Neural cell (in vitro differentiated cells): ENCODE measurements around the gene SELENOI. TPM values are rescaled to one million over a fixed set of nuclear protein-coding genes. Genes with fewer than 3 reads are reported as not detected.
"Not testable (repeated sequence)": the region's sequence is repeated elsewhere in the genome, so short reads cannot be mapped to it uniquely, and the experiment has no call there.

Experiments used
- H2AFZ ChIP-seq: fragments of 200-600, 300-800 bp; sonication (generic), shearing (Covaris generic); 2 replicates; pipeline ENCODE4 v1.6.0; 2014; ENCODE audit warnings: low read depth, mild to moderate bottlenecking, antibody characterized with exemption, low read length, moderate library complexity
- H3F3A ChIP-seq: fragments of 200-600 bp; shearing (Covaris generic); 2 replicates; pipeline ENCODE4 v1.6.1; 2016; ENCODE audit warnings: mild to moderate bottlenecking, moderate library complexity, mixed read lengths, antibody characterized with exemption, low read length; ENCODE audit not compliant: insufficient read depth, poor library complexity, severe bottlenecking
- H3K27ac ChIP-seq: fragments of 200-600, 300-800 bp; sonication (generic), shearing (Covaris generic); 2 replicates; pipeline ENCODE4 v1.5.1; 2014; ENCODE audit warnings: mild to moderate bottlenecking, low read length, moderate library complexity
- H3K27me3 ChIP-seq: fragments of 300-800, 200-600 bp; sonication (generic), shearing (Covaris generic); 2 replicates; pipeline ENCODE4 v1.6.0; 2014; ENCODE audit warnings: mild to moderate bottlenecking, low read depth, low read length, moderate library complexity; ENCODE audit not compliant: insufficient read depth
- H3K36me3 ChIP-seq: fragments of 300-800, 200-600 bp; sonication (generic), shearing (Covaris generic); 2 replicates; pipeline ENCODE4 v1.5.1; 2014; ENCODE audit warnings: mild to moderate bottlenecking, antibody characterized with exemption, low read length, moderate library complexity; ENCODE audit not compliant: insufficient read depth
- H3K4me2 ChIP-seq: fragments of 300-800, 200-600 bp; sonication (generic), shearing (Covaris generic); 2 replicates; pipeline ENCODE4 v1.6.0; 2014; ENCODE audit warnings: mild to moderate bottlenecking, low read length
- H3K4me3 ChIP-seq: fragments of 300-800, 200-600 bp; sonication (generic), shearing (Covaris generic); 2 replicates; pipeline ENCODE4 v1.5.1; 2014; ENCODE audit warnings: mild to moderate bottlenecking, low read length, moderate library complexity
- H3K79me2 ChIP-seq: fragments of 200-600 bp; shearing (Covaris generic); replicated peaks from 2 replicates; pipeline ENCODE4 v1.6.0; 2014; ENCODE audit warnings: mild to moderate bottlenecking, low read length, moderate library complexity; ENCODE audit not compliant: insufficient read depth
- H3K9ac ChIP-seq: fragments of 300-800, 200-600 bp; sonication (generic), shearing (Covaris generic); 2 replicates; pipeline ENCODE4 v1.6.1; 2016; ENCODE audit warnings: mild to moderate bottlenecking, low read length, mixed read lengths
- H3K9me2 ChIP-seq: fragments of 200-600 bp; shearing (Covaris generic); 2 replicates; pipeline ENCODE4 v1.6.1; 2016; ENCODE audit warnings: mild to moderate bottlenecking, low read length, mixed read lengths; ENCODE audit not compliant: insufficient read depth
- H3K9me3 ChIP-seq: fragments of 200-600, 300-800 bp; sonication (generic), shearing (Covaris generic); 2 replicates; pipeline ENCODE4 v1.6.1; 2016; ENCODE audit warnings: mild to moderate bottlenecking, mixed run types, low read length, moderate library complexity, mixed read lengths
- H4K20me1 ChIP-seq: fragments of 200-600 bp; shearing (Covaris generic); 2 replicates; pipeline ENCODE4 v1.6.1; 2016; ENCODE audit warnings: mild to moderate bottlenecking, mixed run types; ENCODE audit not compliant: insufficient read depth
- EP300 ChIP-seq: fragments of 450-650 bp; conservative IDR thresholded peaks from 2 replicates; pipeline ENCODE4 v1.6.1; 2014; ENCODE audit warnings: antibody characterized with exemption, mild to moderate bottlenecking, moderate library complexity; ENCODE audit not compliant: poor library complexity, severe bottlenecking
- EZH2 ChIP-seq: fragments of 200-600, 300-800 bp; shearing (Covaris generic), sonication (generic); IDR thresholded peaks from 2 replicates; pipeline ENCODE4 v1.6.1; 2014; ENCODE audit warnings: antibody characterized with exemption, low read length, borderline replicate concordance, mild to moderate bottlenecking; ENCODE audit not compliant: insufficient read depth, poor library complexity, severe bottlenecking
- MXI1 ChIP-seq: fragments of 450-650 bp; conservative IDR thresholded peaks from 2 replicates; pipeline ENCODE4 v1.6.1; 2014; ENCODE audit warnings: antibody characterized with exemption, mild to moderate bottlenecking; ENCODE audit not compliant: poor library complexity, severe bottlenecking
- POLR2AphosphoS5 ChIP-seq: IDR thresholded peaks from 2 replicates; pipeline ENCODE4 v1.6.1; 2012
- RAD21 ChIP-seq: fragments of 450-650 bp; conservative IDR thresholded peaks from 2 replicates; pipeline ENCODE4 v1.6.1; 2014; ENCODE audit warnings: antibody characterized with exemption, mild to moderate bottlenecking, moderate library complexity
- SMC3 ChIP-seq: fragments of 450-650 bp; conservative IDR thresholded peaks from 2 replicates; pipeline ENCODE4 v1.6.1; 2014; ENCODE audit warnings: antibody characterized with exemption, mild to moderate bottlenecking, moderate library complexity; ENCODE audit not compliant: poor library complexity
- TAF1 ChIP-seq: IDR thresholded peaks from 2 replicates; pipeline ENCODE4 v1.6.1; 2012; ENCODE audit warnings: low read depth
- polyA plus RNA-seq: library from polyadenylated mRNA; depleted of rRNA; stranded (reverse); fragments of >200 nt; gene quantifications from 2 replicates; pipeline ENCODE4 v1.2.3, GENCODE V29; 2014
- TF ChIP-seq, protein P1 (sequence below): fragments of 450-650 bp; IDR thresholded peaks from 2 replicates; pipeline ENCODE4 v1.5.1; 2014; ENCODE audit warnings: antibody characterized with exemption, mild to moderate bottlenecking, moderate library complexity; ENCODE audit not compliant: poor library complexity, severe bottlenecking
- TF ChIP-seq, protein P2 (sequence below): IDR thresholded peaks from 2 replicates; pipeline ENCODE4 v1.6.1; 2012; ENCODE audit warnings: borderline replicate concordance

Gene SELENOI
- polyA plus RNA-seq, 1 donor from 2014 or later, result 25.2 TPM

DNA sequence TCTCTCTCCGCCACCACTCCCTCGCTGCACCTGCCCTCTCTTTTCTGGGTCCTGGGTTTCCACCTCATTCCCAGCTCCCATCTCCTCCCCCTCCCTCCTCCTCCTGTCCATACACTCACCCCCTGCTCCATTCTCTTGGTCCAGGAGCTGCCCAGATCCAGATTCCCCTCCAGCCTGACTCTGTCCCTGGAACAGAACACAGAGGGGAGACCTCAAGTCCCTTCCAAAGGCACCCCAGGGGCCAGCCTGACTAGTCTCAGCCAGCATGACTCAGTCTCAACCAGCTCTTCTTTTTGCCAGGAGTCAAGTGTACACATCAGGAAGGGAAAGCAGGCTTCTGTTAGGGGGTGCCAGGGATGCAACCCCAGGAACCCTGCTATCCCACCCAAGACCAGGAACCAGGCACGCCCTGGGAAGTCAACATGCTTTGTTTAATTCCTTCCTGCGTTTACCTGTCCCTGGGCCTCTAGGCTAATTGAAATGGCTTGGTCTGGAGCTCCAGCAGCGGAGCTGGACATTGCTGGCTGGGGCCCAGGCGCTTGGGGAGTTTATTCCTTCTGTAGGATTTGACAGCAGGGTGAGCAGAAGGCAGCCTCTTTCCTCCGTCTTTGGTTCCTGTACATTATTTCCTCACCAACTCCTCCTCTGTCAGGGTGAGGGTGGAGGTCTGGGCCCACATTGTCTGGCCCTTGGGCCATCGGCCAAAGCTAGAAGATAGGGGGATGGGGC, 28.4 kb upstream of the SELENOI start:
- TF ChIP-seq POLR2AphosphoS5, result no peak
- TF ChIP-seq, protein P1, sequence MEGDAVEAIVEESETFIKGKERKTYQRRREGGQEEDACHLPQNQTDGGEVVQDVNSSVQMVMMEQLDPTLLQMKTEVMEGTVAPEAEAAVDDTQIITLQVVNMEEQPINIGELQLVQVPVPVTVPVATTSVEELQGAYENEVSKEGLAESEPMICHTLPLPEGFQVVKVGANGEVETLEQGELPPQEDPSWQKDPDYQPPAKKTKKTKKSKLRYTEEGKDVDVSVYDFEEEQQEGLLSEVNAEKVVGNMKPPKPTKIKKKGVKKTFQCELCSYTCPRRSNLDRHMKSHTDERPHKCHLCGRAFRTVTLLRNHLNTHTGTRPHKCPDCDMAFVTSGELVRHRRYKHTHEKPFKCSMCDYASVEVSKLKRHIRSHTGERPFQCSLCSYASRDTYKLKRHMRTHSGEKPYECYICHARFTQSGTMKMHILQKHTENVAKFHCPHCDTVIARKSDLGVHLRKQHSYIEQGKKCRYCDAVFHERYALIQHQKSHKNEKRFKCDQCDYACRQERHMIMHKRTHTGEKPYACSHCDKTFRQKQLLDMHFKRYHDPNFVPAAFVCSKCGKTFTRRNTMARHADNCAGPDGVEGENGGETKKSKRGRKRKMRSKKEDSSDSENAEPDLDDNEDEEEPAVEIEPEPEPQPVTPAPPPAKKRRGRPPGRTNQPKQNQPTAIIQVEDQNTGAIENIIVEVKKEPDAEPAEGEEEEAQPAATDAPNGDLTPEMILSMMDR, result no peak
- no peak for TF ChIP-seq EZH2
- TF ChIP-seq, protein P2, sequence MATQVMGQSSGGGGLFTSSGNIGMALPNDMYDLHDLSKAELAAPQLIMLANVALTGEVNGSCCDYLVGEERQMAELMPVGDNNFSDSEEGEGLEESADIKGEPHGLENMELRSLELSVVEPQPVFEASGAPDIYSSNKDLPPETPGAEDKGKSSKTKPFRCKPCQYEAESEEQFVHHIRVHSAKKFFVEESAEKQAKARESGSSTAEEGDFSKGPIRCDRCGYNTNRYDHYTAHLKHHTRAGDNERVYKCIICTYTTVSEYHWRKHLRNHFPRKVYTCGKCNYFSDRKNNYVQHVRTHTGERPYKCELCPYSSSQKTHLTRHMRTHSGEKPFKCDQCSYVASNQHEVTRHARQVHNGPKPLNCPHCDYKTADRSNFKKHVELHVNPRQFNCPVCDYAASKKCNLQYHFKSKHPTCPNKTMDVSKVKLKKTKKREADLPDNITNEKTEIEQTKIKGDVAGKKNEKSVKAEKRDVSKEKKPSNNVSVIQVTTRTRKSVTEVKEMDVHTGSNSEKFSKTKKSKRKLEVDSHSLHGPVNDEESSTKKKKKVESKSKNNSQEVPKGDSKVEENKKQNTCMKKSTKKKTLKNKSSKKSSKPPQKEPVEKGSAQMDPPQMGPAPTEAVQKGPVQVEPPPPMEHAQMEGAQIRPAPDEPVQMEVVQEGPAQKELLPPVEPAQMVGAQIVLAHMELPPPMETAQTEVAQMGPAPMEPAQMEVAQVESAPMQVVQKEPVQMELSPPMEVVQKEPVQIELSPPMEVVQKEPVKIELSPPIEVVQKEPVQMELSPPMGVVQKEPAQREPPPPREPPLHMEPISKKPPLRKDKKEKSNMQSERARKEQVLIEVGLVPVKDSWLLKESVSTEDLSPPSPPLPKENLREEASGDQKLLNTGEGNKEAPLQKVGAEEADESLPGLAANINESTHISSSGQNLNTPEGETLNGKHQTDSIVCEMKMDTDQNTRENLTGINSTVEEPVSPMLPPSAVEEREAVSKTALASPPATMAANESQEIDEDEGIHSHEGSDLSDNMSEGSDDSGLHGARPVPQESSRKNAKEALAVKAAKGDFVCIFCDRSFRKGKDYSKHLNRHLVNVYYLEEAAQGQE, result no peak
- TF ChIP-seq RAD21, result no peak
- no peak for TF ChIP-seq EP300
- no peak overlapping the region for H3K4me2 ChIP-seq
- H3K9me3 ChIP-seq, result no peaks in the 10 kb centered on the region
- no peaks in the 10 kb centered on the region for H3K9me2 ChIP-seq
- H3K36me3 ChIP-seq, result no peaks in the 10 kb centered on the region
- H3K27me3 ChIP-seq, result no peaks in the 10 kb centered on the region
- no peaks in the 10 kb centered on the region for H3K79me2 ChIP-seq
- no peaks in the 10 kb centered on the region for H4K20me1 ChIP-seq
- H3K4me3 ChIP-seq, result no peak overlapping the region
- H3K9ac ChIP-seq, result no peak overlapping the region
- H2AFZ ChIP-seq, result no peak overlapping the region
- H3K27ac ChIP-seq, result no peak overlapping the region
- H3F3A ChIP-seq, result no peaks in the 10 kb centered on the region

DNA sequence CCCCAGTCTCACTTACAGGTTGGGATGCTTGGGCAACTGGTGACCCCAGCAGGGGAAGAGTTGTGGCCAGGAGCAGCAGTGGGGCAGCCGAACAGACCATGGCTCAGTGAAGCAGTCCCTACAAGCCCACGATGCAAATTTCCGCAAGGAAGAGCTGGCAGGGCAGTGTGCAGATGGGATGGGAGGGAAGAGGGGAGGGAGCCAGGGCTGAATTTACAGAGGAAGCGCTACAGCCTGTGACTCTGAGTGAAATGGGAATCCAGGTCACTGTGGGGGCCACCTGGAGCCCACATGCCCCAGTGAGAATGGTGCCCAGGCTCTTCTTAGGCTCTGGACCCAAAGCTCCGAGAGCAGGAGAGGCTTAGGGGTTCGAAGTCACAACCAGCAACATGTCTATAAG, 27.0 kb upstream of the SELENOI start:
- H3K9me2 ChIP-seq, result no peaks in the 10 kb centered on the region
- H3K36me3 ChIP-seq, result no peaks in the 10 kb centered on the region
- no peaks in the 10 kb centered on the region for H3K27me3 ChIP-seq
- H3K27ac ChIP-seq, result no peak overlapping the region
- no peaks in the 10 kb centered on the region for H3F3A ChIP-seq
- H3K79me2 ChIP-seq, result no peaks in the 10 kb centered on the region
- no peaks in the 10 kb centered on the region for H4K20me1 ChIP-seq
- H2AFZ ChIP-seq, result no peak overlapping the region
- no peak overlapping the region for H3K9ac ChIP-seq
- no peak overlapping the region for H3K4me2 ChIP-seq
- H3K9me3 ChIP-seq, result no peaks in the 10 kb centered on the region
- H3K4me3 ChIP-seq, result no peak overlapping the region
- TF ChIP-seq, protein P2, result no peak
- TF ChIP-seq EP300, result no peak
- no peak for TF ChIP-seq SMC3
- no peak for TF ChIP-seq EZH2
- no peak for TF ChIP-seq RAD21
- no peak for TF ChIP-seq POLR2AphosphoS5
- no peak for TF ChIP-seq MXI1
- no peak for TF ChIP-seq TAF1
- TF ChIP-seq, protein P1, result no peak

DNA sequence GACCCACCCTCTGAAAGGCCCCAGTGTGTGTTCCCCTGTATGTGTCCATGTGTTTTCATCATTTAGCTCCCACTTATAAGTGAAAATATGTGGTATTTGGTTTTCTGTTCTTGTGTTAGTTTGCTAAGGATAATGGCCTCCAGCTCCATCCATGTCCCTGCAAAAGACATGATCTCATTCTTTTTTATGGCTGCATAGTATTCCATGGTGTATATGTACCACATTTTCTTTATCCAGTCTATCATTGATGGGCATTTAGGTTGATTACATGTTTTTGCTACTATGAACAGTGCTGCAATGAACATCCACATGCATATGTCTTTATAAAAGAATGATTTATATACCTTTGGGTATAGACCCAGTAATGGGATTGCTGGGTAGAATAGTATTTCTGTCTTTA, 21.5 kb upstream of the SELENOI start:
- not testable (repeated sequence) for H3F3A ChIP-seq, H3K4me3 ChIP-seq, H3K27me3 ChIP-seq, H3K9me2 ChIP-seq, H3K27ac ChIP-seq, H3K9ac ChIP-seq, H3K9me3 ChIP-seq, H3K79me2 ChIP-seq, H3K36me3 ChIP-seq, H3K4me2 ChIP-seq, H4K20me1 ChIP-seq, H2AFZ ChIP-seq
